HG03025 (cell line): Measurements from ENCODE around the gene COA5.
A peak's percentile ranks its signal among the peaks of the same experiment; 100 is the strongest.

Source experiments
- ATAC-seq: cut with Tn5 transposase; IDR thresholded peaks from one replicate; pipeline ENCODE4 v1.9.1; 2021; ENCODE audit warnings: mild to moderate bottlenecking, moderate library complexity; ENCODE audit not compliant: unreplicated experiment, low FRiP score

COA5 gene

GRCh38 chr2:98608116-98608961 is at the start of gene COA5, which contains the start of gene UNC50:
TSS of gene COA5 (minus strand) at chr2:98608512. CDS start at chr2:98608405, 107 bp downstream.
TSS of gene UNC50 (plus strand) at chr2:98608589. CDS start at chr2:98609760, 1,171 bp downstream.
- peak; percentile 82 for ATAC-seq

- no peak for ATAC-seq
These were observed 48.5 kb upstream of the COA5 start for GRCh38 chr2:98656800-98657199.

GRCh38 chr2:98654699-98655495 is 46.6 kb upstream of the COA5 start:
- ATAC-seq = no peak

GRCh38 chr2:98650998-98651397 is 42.7 kb upstream of the COA5 start:
- no peak for ATAC-seq

GRCh38 chr2:98649992-98650375 is 41.7 kb upstream of the COA5 start:
- no peak for ATAC-seq

- ATAC-seq = no peak
These were observed 41.1 kb upstream of the COA5 start for GRCh38 chr2:98649135-98649991.

GRCh38 chr2:98648451-98648850 is 40.1 kb upstream of the COA5 start:
- no peak for ATAC-seq

GRCh38 chr2:98647636-98648035 is 39.3 kb upstream of the COA5 start:
- ATAC-seq = no peak

- ATAC-seq = no peak
These were observed 35.3 kb upstream of the COA5 start for GRCh38 chr2:98643496-98644100.

GRCh38 chr2:98637401-98638147 is 29.3 kb upstream of the COA5 start:
- peak; percentile 72 for ATAC-seq

GRCh38 chr2:98634406-98635092 is 26.2 kb upstream of the COA5 start:
- ATAC-seq = no peak

- ATAC-seq = no peak
These were observed 24.0 kb upstream of the COA5 start for GRCh38 chr2:98632351-98632750.

GRCh38 chr2:98623657-98624056 is 15.3 kb upstream of the COA5 start:
- no peak for ATAC-seq

GRCh38 chr2:98617149-98617548 is 8.8 kb upstream of the COA5 start:
- no peak for ATAC-seq

GRCh38 chr2:98615481-98615880 is 7.2 kb upstream of the COA5 start:
- no peak for ATAC-seq

- ATAC-seq = no peak
These were observed 5.9 kb upstream of the COA5 start for GRCh38 chr2:98614024-98614739.

- peak; percentile 7 for ATAC-seq
These were observed 771 bp upstream of the COA5 start for GRCh38 chr2:98608962-98609604.

- ATAC-seq = no peak
These were observed 584 bp downstream of the COA5 start for GRCh38 chr2:98607741-98608115.
